Activated CD4-positive, alpha-beta T cell treated with anti-CD3 and anti-CD28 coated beads for 36 hours (primary cell): ENCODE data around the gene HMG20A. TPM values are rescaled to one million over a fixed set of nuclear protein-coding genes. Genes with fewer than 3 reads are reported as not detected.
"Not testable (repeated sequence)": the region's sequence is repeated elsewhere in the genome, so short reads cannot be mapped to it uniquely, and the experiment has no call there.

Experiments used
- ATAC-seq: fragments of 200-7000 bp; cut with Tn5 transposase; one replicate; pipeline ENCODE4 v1.10.0; 2021; ENCODE audit warnings: mild to moderate bottlenecking, moderate library complexity
- CTCF ChIA-PET: fragments of 350-600 bp; sonication (Branson Sonifier 250); formaldehyde crosslinking; loops from one replicate; lab custom pipeline; 2021; ENCODE audit warnings: antibody characterized with exemption; lab: Charles Lee
- POLR2A ChIA-PET: fragments of 350-600 bp; sonication (Branson Sonifier 250); formaldehyde crosslinking; loops from one replicate; lab custom pipeline; 2021; ENCODE audit warnings: antibody characterized with exemption, inconsistent platforms; lab: Charles Lee
- DNase-seq: peaks from one replicate; pipeline ENCODE4 v3.0.0-alpha.2; 2020
- H3K27ac Mint-ChIP-seq: one replicate; pipeline ENCODE4 v1.8.0; 2021; ENCODE audit warnings: mixed read lengths
- H3K27me3 Mint-ChIP-seq: one replicate; pipeline ENCODE4 v1.8.0; 2021; ENCODE audit warnings: mixed read lengths
- H3K36me3 Mint-ChIP-seq: one replicate; pipeline ENCODE4 v1.8.0; 2021; ENCODE audit warnings: low read depth, mixed read lengths
- H3K4me1 Mint-ChIP-seq: one replicate; pipeline ENCODE4 v1.8.0; 2021; ENCODE audit warnings: mixed read lengths
- H3K4me3 Mint-ChIP-seq: one replicate; pipeline ENCODE4 v1.8.0; 2021; ENCODE audit warnings: mild to moderate bottlenecking, moderate library complexity, mixed read lengths
- H3K9me3 Mint-ChIP-seq: one replicate; pipeline ENCODE4 v1.8.0; 2021; ENCODE audit warnings: low read depth, mixed read lengths
- intact Hi-C, 2 experiments: fragments of 100-400 bp; cut with DNase I in 1 of 2; cut with micrococcal nuclease in 1 of 2; formaldehyde crosslinking; loops; one replicate each; pipeline versions ENCODE4 v1.14.2 to v1.15.1; 2022 to 2024; cut with DNase I, micrococcal nuclease
- total RNA-seq, 2 experiments: library from RNA; stranded (reverse); gene quantifications; one replicate each; pipeline ENCODE4 v1.2.3, GENCODE V29; 2021

HMG20A gene
- total RNA-seq, 2 experiments from 2014 or later = 45.9 to 59.1 TPM

DNA sequence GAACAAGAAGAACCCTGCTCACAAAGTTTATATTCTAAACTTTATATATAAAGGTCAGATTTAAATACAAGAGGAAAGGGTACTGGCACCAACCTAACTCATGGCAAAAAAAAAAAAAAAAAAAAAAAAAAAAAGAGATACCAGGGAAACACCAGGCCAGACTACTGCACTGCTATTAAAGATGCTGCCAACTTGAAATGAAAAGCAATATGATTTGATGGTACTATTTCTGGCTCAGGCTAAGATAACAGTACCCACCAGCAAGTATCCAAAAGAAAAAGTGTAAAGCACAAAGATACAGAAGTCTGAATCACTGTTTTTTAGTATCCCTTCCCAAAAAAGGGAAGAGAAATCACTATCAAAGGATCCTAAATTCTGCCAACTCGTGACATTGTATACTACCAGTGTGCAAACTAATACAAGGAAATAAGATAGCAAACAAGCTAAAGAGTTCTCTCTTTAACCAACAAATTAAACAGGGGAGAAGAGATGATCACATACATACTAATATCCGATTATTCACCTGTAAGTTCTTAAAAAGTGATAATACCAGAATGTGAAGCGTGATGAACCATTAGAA, 29.2 kb upstream of the HMG20A start:
- Mint-ChIP-seq H3K4me1 (no peaks in the 10 kb centered on the region), H3K27ac (no peak overlapping the region), H3K27me3 (no peaks in the 10 kb centered on the region), H3K36me3 (peaks cover 5% of the 10 kb centered on the region), H3K4me3 (no peak overlapping the region), H3K9me3 (peaks cover 10% of the 10 kb centered on the region)
- POLR2A ChIA-PET = no interaction called here
- CTCF ChIA-PET = no interaction called here
- intact Hi-C loops = no loop called here
- ATAC-seq (no peak), DNase-seq (no peak)

DNA sequence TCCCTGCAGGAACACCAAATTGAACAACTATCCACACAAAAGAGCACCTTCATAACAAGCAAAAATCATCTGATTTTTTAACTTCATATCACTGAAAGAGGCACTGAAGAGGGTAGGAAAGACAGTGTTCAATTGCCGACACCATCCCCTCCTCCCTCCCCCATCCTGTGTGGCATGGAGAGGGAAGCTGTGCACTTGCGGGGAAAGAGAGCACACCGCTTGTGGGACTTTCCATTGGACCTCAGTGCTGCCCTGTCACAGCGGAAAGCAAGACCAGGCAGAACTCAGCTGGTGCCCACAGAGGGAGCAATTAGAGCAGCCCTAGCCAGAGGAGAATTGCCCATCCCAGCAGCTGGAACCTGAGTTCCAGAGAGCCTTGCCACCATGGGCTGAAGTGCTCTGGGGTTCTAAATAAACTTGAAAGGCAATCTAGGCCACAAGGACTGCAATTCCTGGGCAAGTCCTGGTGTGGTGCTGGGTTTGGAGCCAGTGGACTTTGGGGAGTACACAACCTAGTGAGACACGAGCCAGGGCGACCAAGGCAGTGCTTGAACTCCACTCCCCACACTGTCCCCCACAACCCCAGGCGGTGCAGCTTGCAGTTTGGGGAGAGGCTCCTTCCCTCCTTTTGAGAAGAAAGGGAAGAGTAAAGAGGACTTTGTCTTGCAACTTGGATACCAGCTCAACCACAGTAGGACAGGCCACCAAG, 27.8 kb upstream of the HMG20A start:
- Mint-ChIP-seq H3K9me3 (peaks cover 13% of the 10 kb centered on the region), H3K27me3 (no peaks in the 10 kb centered on the region), H3K36me3 (peaks cover 8% of the 10 kb centered on the region), H3K4me3 (no peak overlapping the region), H3K27ac (no peak overlapping the region), H3K4me1 (no peaks in the 10 kb centered on the region)
- intact Hi-C loops = no loop called here
- ChIA-PET CTCF (no interaction called here), POLR2A (no interaction called here)
- no peak for ATAC-seq
- DNase-seq = no peak

DNA sequence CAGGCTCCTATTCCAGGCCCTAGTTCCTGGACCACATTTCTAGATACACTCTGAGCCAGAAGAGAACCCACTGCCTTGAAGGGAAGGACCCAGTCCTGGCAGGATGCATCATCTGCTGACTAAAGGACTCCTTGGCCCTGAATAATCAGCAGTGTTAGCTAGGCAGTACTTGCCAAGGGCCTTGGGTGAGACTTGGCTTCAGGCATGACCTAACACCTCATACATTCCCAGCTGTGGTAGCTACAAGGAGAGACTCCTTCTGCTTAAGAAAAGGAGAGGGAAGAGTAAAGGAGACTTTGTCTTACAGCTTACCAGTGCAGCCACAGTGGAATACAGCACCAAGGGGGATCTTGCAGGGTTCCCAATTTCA, 27.2 kb upstream of the HMG20A start:
- POLR2A ChIA-PET = no interaction called here
- H3K4me3 Mint-ChIP-seq = no peak overlapping the region

GRCh38 chr15:77395013-77395774, 25.5 kb upstream of the HMG20A start:
- DNase-seq (no peak), ATAC-seq (no peak)
- H3K9me3 Mint-ChIP-seq = peaks cover 30% of the 10 kb centered on the region
- H3K27ac Mint-ChIP-seq = no peak overlapping the region
- ChIA-PET POLR2A (no interaction called here), CTCF (no interaction called here)
- peaks cover 24% of the 10 kb centered on the region for H3K36me3 Mint-ChIP-seq
- no peaks in the 10 kb centered on the region for H3K27me3 Mint-ChIP-seq
- H3K4me3 Mint-ChIP-seq = no peak overlapping the region
- intact Hi-C loops = no loop called here
- no peaks in the 10 kb centered on the region for H3K4me1 Mint-ChIP-seq

More for the DNA sequence above, 27.2 kb upstream of the HMG20A start:
- peaks cover 18% of the 10 kb centered on the region for H3K9me3 Mint-ChIP-seq
- no peak for DNase-seq
- H3K27me3 Mint-ChIP-seq = no peaks in the 10 kb centered on the region
- no peaks in the 10 kb centered on the region for H3K4me1 Mint-ChIP-seq
- H3K36me3 Mint-ChIP-seq = peaks cover 12% of the 10 kb centered on the region
- intact Hi-C loops = no loop called here
- H3K27ac Mint-ChIP-seq = no peak overlapping the region
- ATAC-seq = no peak
- CTCF ChIA-PET = no interaction called here

GRCh38 chr15:77396692-77397091, 24.0 kb upstream of the HMG20A start:
- ChIA-PET CTCF (no interaction called here), POLR2A (no interaction called here)
- ATAC-seq = no peak
- peaks cover 25% of the 10 kb centered on the region for H3K36me3 Mint-ChIP-seq
- H3K27me3 Mint-ChIP-seq = no peaks in the 10 kb centered on the region
- H3K9me3 Mint-ChIP-seq = peaks cover 32% of the 10 kb centered on the region
- intact Hi-C loops = no loop called here
- no peak overlapping the region for H3K4me3 Mint-ChIP-seq
- DNase-seq = no peak
- H3K4me1 Mint-ChIP-seq = peaks cover 3% of the 10 kb centered on the region
- H3K27ac Mint-ChIP-seq = no peak overlapping the region

DNA sequence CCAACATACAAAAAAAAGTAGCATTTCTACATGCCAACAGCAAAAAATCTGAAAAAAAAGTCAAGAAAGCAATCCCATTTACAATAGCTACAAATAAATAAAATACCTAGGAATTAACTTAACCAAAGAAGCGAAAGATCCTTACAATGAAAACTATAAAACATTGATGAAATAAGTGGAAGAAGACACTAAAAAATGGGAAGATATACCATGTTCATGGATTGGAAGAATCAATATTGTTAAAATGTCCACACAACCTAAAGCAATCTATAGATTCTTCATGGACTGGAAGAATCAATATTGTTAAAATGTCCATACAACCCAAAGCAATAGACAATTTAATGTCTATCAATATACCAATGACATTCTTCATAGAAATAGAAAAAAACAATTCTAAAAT, 21.8 kb upstream of the HMG20A start:
- intact Hi-C loops = no loop called here
- ATAC-seq = no peak
- DNase-seq = no peak
- H3K4me1 Mint-ChIP-seq = peaks cover 20% of the 10 kb centered on the region
- no peak overlapping the region for H3K27ac Mint-ChIP-seq
- POLR2A ChIA-PET = no interaction called here
- H3K36me3 Mint-ChIP-seq = peaks cover 25% of the 10 kb centered on the region
- CTCF ChIA-PET = no interaction called here
- H3K27me3 Mint-ChIP-seq = no peaks in the 10 kb centered on the region
- peaks cover 32% of the 10 kb centered on the region for H3K9me3 Mint-ChIP-seq
- H3K4me3 Mint-ChIP-seq = no peak overlapping the region

- Mint-ChIP-seq H3K9me3 (peaks cover 29% of the 10 kb centered on the region), H3K27me3 (no peaks in the 10 kb centered on the region), H3K4me1 (peaks cover 20% of the 10 kb centered on the region), H3K36me3 (peaks cover 22% of the 10 kb centered on the region), H3K4me3 (no peak overlapping the region), H3K27ac (no peak overlapping the region)
- CTCF ChIA-PET = no interaction called here
- ATAC-seq (no peak), DNase-seq (no peak)
- intact Hi-C loops = no loop called here
- POLR2A ChIA-PET = no interaction called here
These were observed 20.4 kb upstream of the HMG20A start for GRCh38 chr15:77400258-77400657.

DNA sequence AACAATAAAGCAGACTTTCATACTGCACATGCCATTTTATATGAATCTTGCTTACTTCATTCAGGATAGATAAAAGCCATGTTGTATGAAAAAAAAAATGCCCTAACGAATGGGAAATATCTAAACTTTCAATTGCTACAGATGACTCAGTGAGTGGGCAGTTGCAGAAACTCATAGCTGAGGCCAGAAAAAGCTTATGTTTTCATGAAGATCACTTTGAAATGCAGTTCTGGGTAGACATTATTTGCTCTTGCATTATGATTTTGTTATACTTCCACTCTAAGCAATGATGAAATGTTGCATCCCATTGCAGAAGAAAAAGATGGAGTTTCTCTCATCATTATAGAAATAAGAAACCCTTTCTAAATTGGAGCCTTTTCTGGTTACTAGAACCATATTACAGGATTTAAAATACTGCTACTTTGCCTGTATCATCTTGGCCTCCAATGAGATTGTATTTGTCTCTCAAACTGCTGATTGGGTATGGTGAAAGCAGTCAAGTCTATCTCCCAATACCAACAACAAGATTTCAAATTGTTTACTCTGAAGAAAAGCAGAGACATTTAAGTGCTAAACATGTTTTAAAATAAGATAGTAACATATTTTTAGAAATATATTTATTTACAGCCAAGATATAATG, 17.8 kb upstream of the HMG20A start:
- peaks cover 17% of the 10 kb centered on the region for H3K36me3 Mint-ChIP-seq
- ATAC-seq (peak; percentile 82), DNase-seq (peak; percentile 19)
- no peaks in the 10 kb centered on the region for H3K27me3 Mint-ChIP-seq
- ChIA-PET CTCF (no interaction called here), POLR2A (interaction anchor here (0.6 to 0.7 kb wide), 3 partner anchors 9 to 1209 kb away, joined by 3 to 7 read pairs (median 3); no protein-coding TSS in a partner anchor)
- H3K4me1 Mint-ChIP-seq = peaks cover 34% of the 10 kb centered on the region
- intact Hi-C loops = loop anchor here in 1 of 2 experiments (2.0 kb wide), 1 partner anchor 18 kb away; the partner anchor contains the start of genes HMG20A and PEAK1
- H3K9me3 Mint-ChIP-seq = peaks cover 20% of the 10 kb centered on the region
- peak overlapping the region; percentile 78 for H3K27ac Mint-ChIP-seq
- no peak overlapping the region for H3K4me3 Mint-ChIP-seq

DNA sequence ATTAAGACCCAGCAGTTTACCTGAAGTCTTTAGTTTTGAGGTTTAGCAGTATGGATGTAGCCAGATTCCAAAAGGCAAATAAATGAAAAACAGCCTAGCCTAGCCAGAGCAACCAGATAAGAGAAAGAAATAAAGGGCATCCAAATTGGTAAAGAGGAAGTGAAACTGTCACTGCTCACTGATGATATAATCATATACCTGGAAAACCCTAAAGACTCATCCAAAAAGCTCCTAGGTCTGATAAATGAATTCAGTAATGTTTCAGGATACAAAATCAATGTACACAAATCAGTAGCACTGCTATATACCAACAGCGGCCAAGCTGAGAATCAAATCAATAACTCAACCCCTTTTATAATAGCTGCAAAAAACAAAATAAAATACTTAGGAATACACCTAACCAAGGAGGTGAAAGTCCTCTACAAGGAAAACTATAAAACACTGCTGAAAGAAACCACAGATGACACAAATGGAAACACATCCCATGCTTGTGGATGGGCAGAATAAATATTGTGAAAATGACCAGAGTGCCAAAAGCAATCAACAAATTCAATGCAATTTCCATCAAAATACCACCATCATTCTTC, 14.4 kb upstream of the HMG20A start:
- H3K4me3 Mint-ChIP-seq, POLR2A ChIA-PET, DNase-seq, H3K9me3 Mint-ChIP-seq, intact Hi-C loops, ATAC-seq, H3K27me3 Mint-ChIP-seq, H3K36me3 Mint-ChIP-seq, H3K27ac Mint-ChIP-seq: not testable (repeated sequence)
- peaks cover 55% of the 10 kb centered on the region for H3K4me1 Mint-ChIP-seq
- CTCF ChIA-PET = interaction anchor here (0.7 kb wide), 1 partner anchor 695 kb away, joined by 3 read pairs; no protein-coding TSS in a partner anchor

- Mint-ChIP-seq H3K36me3 (no peaks in the 10 kb centered on the region), H3K9me3 (no peaks in the 10 kb centered on the region), H3K4me3 (no peak overlapping the region), H3K27ac (no peak overlapping the region), H3K4me1 (peaks cover 51% of the 10 kb centered on the region), H3K27me3 (no peaks in the 10 kb centered on the region)
- intact Hi-C loops = no loop called here
- DNase-seq (no peak), ATAC-seq (no peak)
- CTCF ChIA-PET = no interaction called here
- POLR2A ChIA-PET = no interaction called here
These were observed 13.8 kb upstream of the HMG20A start for GRCh38 chr15:77406846-77407245.
